Vagina (tissue), 2 donors: Measurements from ENCODE around the gene STX17. TPM values are rescaled to one million over a fixed set of nuclear protein-coding genes. Genes with fewer than 3 reads are reported as not detected.
"Not testable (repeated sequence)": the region's sequence is repeated elsewhere in the genome, so short reads cannot be mapped to it uniquely, and the experiment has no call there.

Experiments used
- DNase-seq, 2 donors: peaks; one replicate each; pipeline ENCODE4 v3.0.0-alpha.2; 2017; ENCODE audit errors: extremely low spot score in 2 of 2
- H3K27ac ChIP-seq: fragments of 200-600 bp; sonication (generic); one replicate; pipeline ENCODE4 v1.5.1; 2019
- H3K27me3 ChIP-seq: fragments of 200-600 bp; sonication (generic); one replicate; pipeline ENCODE4 v1.5.1; 2019
- H3K36me3 ChIP-seq, 2 donors: fragments of 200-600 bp; sonication (generic); one replicate each; pipeline ENCODE4 v1.5.1; 2017 to 2019
- H3K4me1 ChIP-seq: fragments of 200-600 bp; sonication (generic); one replicate; pipeline ENCODE4 v1.5.1; 2019
- H3K4me3 ChIP-seq, 2 donors: fragments of 200-600 bp; sonication (generic); 1 replicate in 1 of 2; 2 replicates in 1 of 2; pipeline ENCODE4 v1.5.1; 2016 to 2019
- H3K9me3 ChIP-seq: fragments of 200-600 bp; sonication (generic); one replicate; pipeline ENCODE4 v1.5.1; 2019
- POLR2A ChIP-seq, 2 donors: fragments of 450-650 bp; IDR thresholded peaks; one replicate each; pipeline ENCODE4 v1.6.1; 2017; ENCODE audit warnings: antibody characterized with exemption in 2 of 2, mild to moderate bottlenecking in 2 of 2, moderate library complexity in 2 of 2
- POLR2AphosphoS5 ChIP-seq, 2 donors: sonication (generic); formaldehyde crosslinking; IDR thresholded peaks; one replicate each; pipeline ENCODE4 v1.9.0; 2017; ENCODE audit warnings: antibody characterized with exemption in 2 of 2, mild to moderate bottlenecking in 2 of 2, low read depth in 1 of 2; ENCODE audit not compliant: insufficient read depth in 1 of 2
- intact Hi-C: fragments of 100-400 bp; cut with DNase I; formaldehyde crosslinking; loops from one replicate; pipeline ENCODE4 v1.15.1; 2023
- total RNA-seq: library from RNA; depleted of rRNA; stranded (reverse); fragments of >200 nt; gene quantifications from one replicate; pipeline ENCODE4 v1.2.3, GENCODE V29; 2016
- TF ChIP-seq, protein P1 (sequence below), 3 experiments: fragments of 450-650 bp in 2 of 3; fragments of 200-600 bp in 1 of 3; sonication (generic) in 1 of 3; IDR thresholded peaks; one replicate each; pipeline ENCODE4 v1.5.1; 2017 to 2019; ENCODE audit warnings: antibody characterized with exemption in 3 of 3, mild to moderate bottlenecking in 2 of 3, moderate library complexity in 2 of 3

STX17 gene
- total RNA-seq, 1 donor from 2014 or later: 55.7 TPM

DNA sequence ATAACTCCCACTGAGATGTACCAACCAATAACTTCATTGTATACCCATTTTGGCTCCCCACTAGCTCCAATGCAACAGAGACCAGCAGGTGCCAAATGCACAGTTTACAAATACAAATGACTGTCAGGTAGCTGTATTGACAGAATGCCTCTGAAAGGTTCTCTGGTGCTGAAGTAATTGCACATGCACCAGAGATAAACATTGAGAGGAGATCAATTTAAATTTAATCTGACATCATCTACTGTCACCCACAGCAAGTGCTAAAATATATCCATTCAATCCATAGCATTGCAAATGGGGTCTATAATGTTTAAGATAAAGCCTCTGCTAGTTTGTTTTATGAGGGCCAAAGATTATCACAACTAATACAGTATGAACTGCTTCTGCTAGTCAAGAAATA lies 80.2 kb downstream of the STX17 start:
- no peak overlapping the region for H3K4me3 ChIP-seq
- intact Hi-C loops: no loop called here
- no peaks in the 10 kb centered on the region for H3K27me3 ChIP-seq
- H3K27ac ChIP-seq: no peak overlapping the region
- TF ChIP-seq, protein P1, sequence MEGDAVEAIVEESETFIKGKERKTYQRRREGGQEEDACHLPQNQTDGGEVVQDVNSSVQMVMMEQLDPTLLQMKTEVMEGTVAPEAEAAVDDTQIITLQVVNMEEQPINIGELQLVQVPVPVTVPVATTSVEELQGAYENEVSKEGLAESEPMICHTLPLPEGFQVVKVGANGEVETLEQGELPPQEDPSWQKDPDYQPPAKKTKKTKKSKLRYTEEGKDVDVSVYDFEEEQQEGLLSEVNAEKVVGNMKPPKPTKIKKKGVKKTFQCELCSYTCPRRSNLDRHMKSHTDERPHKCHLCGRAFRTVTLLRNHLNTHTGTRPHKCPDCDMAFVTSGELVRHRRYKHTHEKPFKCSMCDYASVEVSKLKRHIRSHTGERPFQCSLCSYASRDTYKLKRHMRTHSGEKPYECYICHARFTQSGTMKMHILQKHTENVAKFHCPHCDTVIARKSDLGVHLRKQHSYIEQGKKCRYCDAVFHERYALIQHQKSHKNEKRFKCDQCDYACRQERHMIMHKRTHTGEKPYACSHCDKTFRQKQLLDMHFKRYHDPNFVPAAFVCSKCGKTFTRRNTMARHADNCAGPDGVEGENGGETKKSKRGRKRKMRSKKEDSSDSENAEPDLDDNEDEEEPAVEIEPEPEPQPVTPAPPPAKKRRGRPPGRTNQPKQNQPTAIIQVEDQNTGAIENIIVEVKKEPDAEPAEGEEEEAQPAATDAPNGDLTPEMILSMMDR (IDR thresholded peaks at IDR 0.05): no peak
- no peak for TF ChIP-seq POLR2AphosphoS5 (IDR thresholded peaks at IDR 0.05; ENCODE audit: insufficient read depth in 1 of 2, low read depth in 1 of 2)
- TF ChIP-seq POLR2A (IDR thresholded peaks at IDR 0.05): no peak
- H3K9me3 ChIP-seq: no peaks in the 10 kb centered on the region
- no peak for DNase-seq
- no peaks in the 10 kb centered on the region for H3K4me1 ChIP-seq
- H3K36me3 ChIP-seq: peaks cover 0 to 3% of the 10 kb centered on the region in 2 donors

DNA sequence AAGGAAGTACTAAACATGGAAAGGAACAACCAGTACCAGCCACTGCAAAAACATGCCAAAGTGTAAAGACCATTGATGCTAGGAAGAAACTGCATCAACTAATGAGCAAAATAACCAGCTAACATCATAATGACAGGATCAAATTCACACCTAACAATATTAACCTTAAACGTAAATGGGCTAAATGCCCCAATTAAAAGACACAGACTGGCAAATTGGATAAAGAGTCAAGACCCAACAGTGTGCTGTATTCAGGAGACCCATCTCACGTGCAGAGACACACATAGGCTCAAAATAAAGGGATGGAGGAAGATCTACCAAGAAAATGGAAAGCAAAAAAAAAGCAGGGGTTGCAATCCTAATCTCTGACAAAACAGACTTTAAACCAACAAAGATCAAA lies 84.1 kb downstream of the STX17 start:
- H3K4me1 ChIP-seq, intact Hi-C loops, H3K27me3 ChIP-seq, H3K4me3 ChIP-seq, H3K27ac ChIP-seq, H3K36me3 ChIP-seq, DNase-seq, H3K9me3 ChIP-seq: not testable (repeated sequence)

DNA sequence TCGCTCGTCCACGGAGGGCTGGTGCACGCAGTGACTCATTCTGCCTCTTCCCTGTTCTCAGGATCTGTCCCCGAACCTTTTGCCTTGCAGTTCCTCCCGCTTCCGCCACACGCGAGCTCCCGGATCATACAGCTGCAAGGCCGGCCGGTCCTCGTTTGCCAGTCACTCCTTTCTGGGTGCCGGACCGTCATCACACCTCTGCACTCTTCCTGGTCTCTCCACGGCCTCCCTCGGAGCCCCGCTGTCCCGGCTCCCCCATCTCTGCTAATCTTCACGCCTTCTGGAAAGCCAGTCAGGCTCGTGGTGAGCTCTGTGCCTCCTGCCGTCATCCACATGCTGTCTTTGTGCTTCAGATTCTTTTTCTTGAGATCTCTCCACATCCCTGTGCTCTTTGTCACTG lies 91.8 kb downstream of the STX17 start:
- intact Hi-C loops: no loop called here
- peaks cover 0 to 4% of the 10 kb centered on the region in 2 donors for H3K36me3 ChIP-seq

DNA sequence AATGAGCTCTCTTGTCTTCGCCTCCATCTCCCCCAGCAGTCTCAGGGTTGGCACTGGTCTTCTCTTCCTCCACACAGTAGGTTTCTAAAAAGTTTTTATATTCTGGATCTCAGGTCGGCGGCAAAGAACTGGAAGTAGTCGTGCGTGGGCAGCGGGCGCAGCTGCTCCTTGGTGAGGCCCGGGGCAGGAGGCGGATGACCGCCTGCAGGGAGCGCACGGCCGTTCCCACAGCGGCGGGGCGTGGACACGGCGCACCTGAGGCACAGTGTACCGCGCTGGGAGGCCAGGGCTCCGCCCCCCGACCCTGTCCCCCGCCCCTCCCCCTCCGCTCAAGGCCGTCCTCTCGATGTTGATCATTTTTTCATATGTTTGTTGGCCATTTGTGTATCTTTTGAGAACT lies 92.4 kb downstream of the STX17 start:
- no peaks in the 10 kb centered on the region for H3K9me3 ChIP-seq
- intact Hi-C loops: no loop called here
- TF ChIP-seq POLR2AphosphoS5 (IDR thresholded peaks at IDR 0.05; ENCODE audit: insufficient read depth in 1 of 2, low read depth in 1 of 2): no peak
- no peak for TF ChIP-seq POLR2A (IDR thresholded peaks at IDR 0.05)
- TF ChIP-seq, protein P1 (IDR thresholded peaks at IDR 0.05): no peak
- H3K27ac ChIP-seq: no peak overlapping the region
- no peaks in the 10 kb centered on the region for H3K27me3 ChIP-seq
- H3K4me3 ChIP-seq: no peak overlapping the region
- H3K36me3 ChIP-seq: peaks cover 0 to 10% of the 10 kb centered on the region in 2 donors
- no peak for DNase-seq
- no peaks in the 10 kb centered on the region for H3K4me1 ChIP-seq

More for the DNA sequence above, 91.8 kb downstream of the STX17 start:
- DNase-seq: no peak
- Histone ChIP-seq H3K9me3 (no peaks in the 10 kb centered on the region), H3K27ac (no peak overlapping the region), H3K4me1 (no peaks in the 10 kb centered on the region), H3K27me3 (no peaks in the 10 kb centered on the region), H3K4me3 (no peak overlapping the region)
- TF ChIP-seq, protein P1 (IDR thresholded peaks at IDR 0.05): no peak
- no peak for TF ChIP-seq POLR2AphosphoS5 (IDR thresholded peaks at IDR 0.05; ENCODE audit: insufficient read depth in 1 of 2, low read depth in 1 of 2)
- no peak for TF ChIP-seq POLR2A (IDR thresholded peaks at IDR 0.05)

DNA sequence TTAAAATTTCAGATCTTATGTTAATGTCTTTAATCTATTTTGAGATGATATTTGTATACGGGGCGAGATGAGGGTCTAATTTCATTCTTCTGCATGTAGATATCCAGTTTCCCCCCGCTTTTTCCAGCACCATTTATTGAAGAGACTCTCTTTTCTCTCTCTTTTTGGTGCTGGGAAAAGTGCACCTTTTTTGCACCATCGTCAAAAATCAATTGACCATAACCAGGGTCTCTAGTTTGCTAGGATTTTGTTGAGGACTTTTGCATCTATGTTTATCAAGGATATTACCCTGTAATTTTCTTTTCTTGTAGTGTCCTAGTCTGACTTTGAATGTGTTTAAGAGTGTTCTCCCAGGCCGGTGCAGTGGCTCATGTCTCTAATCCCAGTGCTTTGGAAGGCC lies 93.3 kb downstream of the STX17 start:
- no peak overlapping the region for H3K4me3 ChIP-seq
- intact Hi-C loops: no loop called here
- no peaks in the 10 kb centered on the region for H3K4me1 ChIP-seq
- TF ChIP-seq, protein P1 (IDR thresholded peaks at IDR 0.05): no peak
- TF ChIP-seq POLR2A (IDR thresholded peaks at IDR 0.05) (no peak), POLR2AphosphoS5 (IDR thresholded peaks at IDR 0.05; ENCODE audit: insufficient read depth in 1 of 2, low read depth in 1 of 2) (no peak)
- peaks cover 0 to 18% of the 10 kb centered on the region in 2 donors for H3K36me3 ChIP-seq
- H3K9me3 ChIP-seq: no peaks in the 10 kb centered on the region
- H3K27ac ChIP-seq: no peak overlapping the region
- no peak for DNase-seq
- H3K27me3 ChIP-seq: no peaks in the 10 kb centered on the region
